Nephron (organoid): ENCODE results near the gene IRF6.

Experiments
- H3K27ac Mint-ChIP-seq, 3 experiments: 2 replicates each; pipeline ENCODE4 v1.8.0; 2020; ENCODE audit warnings: mixed read lengths in 3 of 3, mild to moderate bottlenecking in 2 of 3, moderate library complexity in 1 of 3
- H3K27me3 Mint-ChIP-seq: 2 replicates; pipeline ENCODE4 v1.8.0; 2021; ENCODE audit warnings: low read depth, mild to moderate bottlenecking, moderate library complexity, mixed read lengths
- H3K36me3 Mint-ChIP-seq: 2 replicates; pipeline ENCODE4 v1.8.0; 2020; ENCODE audit warnings: low read depth, mixed read lengths
- H3K4me1 Mint-ChIP-seq: 2 replicates; pipeline ENCODE4 v1.8.0; 2020; ENCODE audit warnings: mixed read lengths
- H3K4me3 Mint-ChIP-seq, 3 experiments: 2 replicates each; pipeline ENCODE4 v1.8.0; 2020; ENCODE audit warnings: mild to moderate bottlenecking in 3 of 3, mixed read lengths in 3 of 3, moderate library complexity in 2 of 3
- H3K9me3 Mint-ChIP-seq: 2 replicates; pipeline ENCODE4 v1.8.0; 2020; ENCODE audit warnings: mixed read lengths
- TF ChIP-seq, protein P1 (sequence below), 3 experiments: fragments of 200-600 bp; sonication (generic); IDR thresholded peaks; one replicate each; pipeline ENCODE4 v1.5.0; 2021; ENCODE audit warnings: antibody characterized with exemption in 3 of 3; ENCODE audit not compliant: unreplicated experiment in 3 of 3

Gene IRF6

DNA sequence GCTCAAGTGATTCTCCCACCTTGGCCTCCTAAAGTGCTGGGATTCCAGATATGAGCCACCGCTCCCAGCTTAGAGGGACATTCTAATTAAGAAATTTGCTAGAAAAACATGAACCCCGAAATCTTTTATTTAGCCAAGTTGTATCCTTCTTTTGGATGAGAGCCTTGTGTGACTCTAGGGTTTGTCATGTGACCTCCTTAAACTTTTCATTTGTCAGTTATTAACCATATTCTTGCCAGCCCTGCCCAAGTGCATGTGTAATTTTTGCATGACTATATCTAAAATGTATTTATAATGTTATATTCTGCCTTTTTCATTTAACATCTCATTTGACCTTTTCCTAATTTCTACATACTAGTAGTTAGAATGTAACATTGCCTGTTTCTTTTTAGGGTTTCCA lies 23.8 kb upstream of the IRF6 start:
- H3K27me3 Mint-ChIP-seq: peaks cover 3% of the 10 kb centered on the region
- TF ChIP-seq, protein P1, sequence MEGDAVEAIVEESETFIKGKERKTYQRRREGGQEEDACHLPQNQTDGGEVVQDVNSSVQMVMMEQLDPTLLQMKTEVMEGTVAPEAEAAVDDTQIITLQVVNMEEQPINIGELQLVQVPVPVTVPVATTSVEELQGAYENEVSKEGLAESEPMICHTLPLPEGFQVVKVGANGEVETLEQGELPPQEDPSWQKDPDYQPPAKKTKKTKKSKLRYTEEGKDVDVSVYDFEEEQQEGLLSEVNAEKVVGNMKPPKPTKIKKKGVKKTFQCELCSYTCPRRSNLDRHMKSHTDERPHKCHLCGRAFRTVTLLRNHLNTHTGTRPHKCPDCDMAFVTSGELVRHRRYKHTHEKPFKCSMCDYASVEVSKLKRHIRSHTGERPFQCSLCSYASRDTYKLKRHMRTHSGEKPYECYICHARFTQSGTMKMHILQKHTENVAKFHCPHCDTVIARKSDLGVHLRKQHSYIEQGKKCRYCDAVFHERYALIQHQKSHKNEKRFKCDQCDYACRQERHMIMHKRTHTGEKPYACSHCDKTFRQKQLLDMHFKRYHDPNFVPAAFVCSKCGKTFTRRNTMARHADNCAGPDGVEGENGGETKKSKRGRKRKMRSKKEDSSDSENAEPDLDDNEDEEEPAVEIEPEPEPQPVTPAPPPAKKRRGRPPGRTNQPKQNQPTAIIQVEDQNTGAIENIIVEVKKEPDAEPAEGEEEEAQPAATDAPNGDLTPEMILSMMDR (IDR thresholded peaks at IDR 0.05; ENCODE audit: unreplicated experiment in 3 of 3): no peak
- no peak overlapping the region for H3K27ac Mint-ChIP-seq
- H3K4me1 Mint-ChIP-seq: peaks cover 29% of the 10 kb centered on the region
- peaks cover 31% of the 10 kb centered on the region for H3K36me3 Mint-ChIP-seq
- peak overlapping the region; percentile 79 to 85 (median 84) for H3K4me3 Mint-ChIP-seq
- no peaks in the 10 kb centered on the region for H3K9me3 Mint-ChIP-seq

DNA sequence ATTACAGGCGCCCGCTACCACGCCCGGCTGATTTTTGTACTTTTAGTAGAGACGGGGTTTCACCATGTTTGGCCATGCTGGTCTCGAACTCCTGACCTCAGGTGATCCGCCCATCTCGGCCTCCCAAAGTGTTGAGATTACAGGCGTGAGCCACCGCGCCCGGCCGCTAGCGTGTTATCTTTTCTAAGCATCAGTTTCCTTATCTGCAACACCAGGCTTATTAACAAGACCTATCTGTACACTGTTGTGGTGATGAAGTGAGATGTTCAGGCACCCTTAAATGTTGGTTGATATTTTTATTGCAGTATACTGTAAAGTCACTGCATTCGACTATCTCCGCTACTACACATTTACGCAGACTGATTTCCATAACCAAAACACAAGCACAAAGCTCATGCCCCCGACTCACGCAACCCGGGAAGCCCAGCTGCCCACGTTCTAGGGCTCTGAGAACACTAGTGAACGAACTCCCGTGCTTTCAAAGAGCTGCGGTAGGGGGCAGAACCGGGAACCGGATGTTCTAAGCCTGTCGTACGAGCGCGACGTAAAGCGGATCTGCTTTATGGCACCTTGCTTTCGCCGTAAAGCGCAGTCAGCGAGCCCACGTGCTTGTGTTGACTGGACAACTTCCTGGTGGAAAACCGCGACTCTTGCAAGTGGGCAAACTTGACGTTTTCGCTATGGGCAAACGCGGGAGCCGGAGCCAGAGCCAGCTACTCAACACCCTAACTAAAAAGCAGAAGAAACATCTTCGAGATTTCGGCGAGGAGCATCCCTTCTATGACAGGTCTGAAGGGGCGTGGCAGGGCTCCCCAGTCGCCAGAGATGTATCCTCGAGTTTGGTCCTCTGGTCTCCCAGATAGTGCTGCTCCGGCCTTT lies 21.7 kb upstream of the IRF6 start, which contains the start of gene UTP25:
UTP25 (plus strand) TSS at position 589 of the 879 bp plus-strand sequence; CDS start at position 681, 92 bp downstream.
- Mint-ChIP-seq H3K4me1 (peaks cover 35% of the 10 kb centered on the region), H3K9me3 (no peaks in the 10 kb centered on the region), H3K27me3 (peaks cover 8% of the 10 kb centered on the region), H3K36me3 (peaks cover 13% of the 10 kb centered on the region), H3K27ac (peak within 1 kb of the TSS; percentile 85 to 93 (median 86)), H3K4me3 (peak within 1 kb of the TSS; percentile 96 to 98 (median 97))
- TF ChIP-seq, protein P1 (IDR thresholded peaks at IDR 0.05; ENCODE audit: unreplicated experiment in 3 of 3): peak; percentile 60 to 72 (median 72)

DNA sequence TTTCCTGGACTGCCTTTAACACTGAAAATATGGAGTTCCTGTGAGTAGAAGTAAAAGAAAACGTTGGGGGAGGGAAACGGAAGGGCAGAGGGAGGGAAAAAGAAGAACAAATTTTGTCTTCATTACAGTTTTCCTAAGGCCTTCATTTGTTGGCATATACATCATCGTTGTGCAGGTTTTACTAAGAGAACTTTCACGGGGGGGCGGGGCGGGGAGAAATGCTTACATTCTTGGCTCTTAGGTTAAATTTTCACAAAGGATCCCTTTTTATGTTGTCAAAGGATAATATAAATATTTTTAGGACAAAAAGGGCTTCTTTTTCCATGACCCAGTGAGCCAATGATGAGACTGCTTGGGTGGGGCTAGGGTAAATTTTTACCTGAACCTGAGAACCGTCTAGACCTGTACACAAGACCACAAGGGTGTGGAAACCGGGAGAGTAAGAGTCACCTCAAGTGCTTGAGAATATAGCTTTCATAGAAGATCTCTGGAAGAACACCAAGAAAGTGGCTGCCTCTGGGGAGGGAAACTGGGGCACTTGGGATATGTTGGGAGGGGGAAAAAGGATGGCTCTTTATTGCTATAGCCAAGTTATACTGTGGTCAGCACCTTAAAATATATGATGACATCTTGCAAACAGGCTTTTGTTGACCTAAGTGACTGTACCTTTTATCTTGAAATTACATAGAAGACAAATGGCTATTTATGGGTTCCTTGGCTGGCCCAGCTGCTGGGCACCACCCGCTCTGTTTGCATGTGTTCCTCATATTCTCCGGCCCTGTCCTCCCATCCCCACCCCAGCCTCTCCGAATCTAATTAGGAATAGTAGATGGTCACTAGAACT lies 19.9 kb upstream of the IRF6 start:
- Mint-ChIP-seq H3K9me3 (no peaks in the 10 kb centered on the region), H3K27ac (peak overlapping the region; percentile 10 to 65 (median 34)), H3K36me3 (peaks cover 3% of the 10 kb centered on the region), H3K27me3 (peaks cover 15% of the 10 kb centered on the region), H3K4me1 (peaks cover 35% of the 10 kb centered on the region), H3K4me3 (peak overlapping the region; percentile 44 to 68 (median 60))
- TF ChIP-seq, protein P1 (IDR thresholded peaks at IDR 0.05; ENCODE audit: unreplicated experiment in 3 of 3): no peak

DNA sequence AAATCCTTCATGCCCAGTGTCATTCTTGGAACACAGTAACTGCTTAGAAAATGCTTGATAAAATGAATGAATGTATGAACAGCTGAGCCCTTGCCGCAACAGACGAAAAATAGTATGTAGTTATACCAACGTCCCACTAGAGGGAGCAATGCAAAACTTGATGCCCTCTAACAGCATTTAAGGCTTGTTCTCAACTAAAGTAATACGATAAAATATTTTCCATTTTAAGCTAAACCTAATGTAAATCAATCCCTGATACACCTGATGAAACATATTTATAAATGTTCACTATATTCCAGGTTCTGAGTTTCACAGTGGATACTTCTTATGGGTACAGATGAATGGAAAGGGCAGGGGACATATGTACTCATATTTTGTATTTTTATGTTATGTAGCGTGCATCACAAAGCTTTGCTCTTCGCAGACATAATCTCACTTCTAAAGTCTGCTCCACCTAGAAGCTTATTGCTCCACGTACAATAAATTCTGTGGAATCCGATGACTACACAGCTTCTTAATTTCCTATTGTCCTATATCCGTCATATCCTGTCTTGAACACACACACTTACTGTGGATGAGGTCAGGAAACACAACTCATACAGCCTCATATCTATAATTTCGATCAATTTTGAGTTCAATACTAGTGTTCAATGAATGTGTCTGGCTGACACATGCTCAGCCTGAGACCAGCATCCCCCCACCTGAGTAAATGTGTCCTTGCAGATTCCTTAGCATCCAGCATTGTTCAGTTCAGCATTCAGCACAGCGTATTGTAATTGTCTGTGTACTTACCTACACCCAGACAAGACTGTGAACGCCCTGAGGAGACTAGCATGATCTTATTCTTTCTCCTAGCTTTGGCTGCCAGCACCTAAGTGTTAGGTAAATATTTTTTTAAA lies 17.4 kb upstream of the IRF6 start:
- Mint-ChIP-seq H3K4me1 (peaks cover 22% of the 10 kb centered on the region), H3K27ac (peak overlapping the region in 1 of 3 experiments; percentile 1), H3K9me3 (no peaks in the 10 kb centered on the region), H3K4me3 (no peak overlapping the region), H3K36me3 (no peaks in the 10 kb centered on the region), H3K27me3 (peaks cover 25% of the 10 kb centered on the region)
- TF ChIP-seq, protein P1 (IDR thresholded peaks at IDR 0.05; ENCODE audit: unreplicated experiment in 3 of 3): peak; percentile 65 to 82 (median 73)

DNA sequence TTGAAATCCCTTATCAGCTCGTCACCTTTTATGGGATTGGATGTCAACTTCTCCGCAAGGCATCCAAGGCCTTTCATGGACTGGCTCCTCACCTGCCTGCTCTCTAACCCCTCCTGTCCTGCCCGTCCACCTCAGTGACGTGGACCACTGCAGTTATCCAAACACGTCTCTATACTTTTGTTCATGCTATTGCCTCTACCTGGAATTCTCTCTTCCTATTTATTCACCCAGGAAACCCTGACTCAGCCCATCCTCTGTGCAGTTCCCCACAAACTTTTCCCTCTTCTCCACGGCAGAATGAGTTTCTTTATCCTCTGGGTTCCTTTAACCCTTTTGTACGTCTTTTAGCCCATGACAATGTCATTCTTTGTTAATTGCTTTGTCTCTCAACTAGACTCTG lies 16.8 kb upstream of the IRF6 start:
- Mint-ChIP-seq H3K27ac (peak overlapping the region in 1 of 3 experiments; percentile 1), H3K9me3 (no peaks in the 10 kb centered on the region), H3K4me1 (peaks cover 19% of the 10 kb centered on the region), H3K36me3 (no peaks in the 10 kb centered on the region), H3K27me3 (peaks cover 31% of the 10 kb centered on the region), H3K4me3 (no peak overlapping the region)
- TF ChIP-seq, protein P1 (IDR thresholded peaks at IDR 0.05; ENCODE audit: unreplicated experiment in 3 of 3): no peak
